ACC112 (cell line): ENCODE measurements around the gene RPS15A.
"Not testable (repeated sequence)": the region's sequence is repeated elsewhere in the genome, so short reads cannot be mapped to it uniquely, and the experiment has no call there.

Source experiments
- H2AFZ ChIP-seq: fragments of 200-600 bp; sonication (generic); one replicate; pipeline ENCODE4 v1.6.0; 2017; ENCODE audit warnings: antibody characterized with exemption, low read length; ENCODE audit not compliant: unreplicated experiment
- H3K27ac ChIP-seq: fragments of 200-600 bp; sonication (generic); 2 replicates; pipeline ENCODE4 v1.5.1; 2014; ENCODE audit warnings: low read depth, mild to moderate bottlenecking, antibody characterized with exemption, low read length, moderate library complexity
- H3K27me3 ChIP-seq: fragments of 200-600 bp; sonication (generic); 2 replicates; pipeline ENCODE4 v1.6.1; 2014; ENCODE audit warnings: mild to moderate bottlenecking, antibody characterized with exemption, low read length, moderate library complexity, mixed read lengths; ENCODE audit not compliant: insufficient read depth
- H3K36me3 ChIP-seq: fragments of 200-600 bp; sonication (generic); 2 replicates; pipeline ENCODE4 v1.6.1; 2016; ENCODE audit warnings: mild to moderate bottlenecking, antibody characterized with exemption, low read length, moderate library complexity, mixed read lengths; ENCODE audit not compliant: insufficient read depth
- H3K4me1 ChIP-seq: fragments of 200-600 bp; sonication (generic); one replicate; pipeline ENCODE4 v1.6.1; 2016; ENCODE audit warnings: low read length, mixed read lengths; ENCODE audit not compliant: insufficient read depth, unreplicated experiment, control insufficient read depth
- H3K4me3 ChIP-seq: fragments of 200-600 bp; sonication (generic); 2 replicates; pipeline ENCODE4 v1.5.1; 2014; ENCODE audit warnings: mild to moderate bottlenecking, low read depth, low read length
- H3K79me2 ChIP-seq: fragments of 200-600 bp; sonication (generic); one replicate; pipeline ENCODE4 v1.6.0; 2016; ENCODE audit warnings: low read length; ENCODE audit not compliant: control insufficient read depth, unreplicated experiment, insufficient read depth

RPS15A gene

GRCh38 chr16:18756639-18757038, 33.5 kb downstream of the RPS15A start:
- not testable (repeated sequence) for H3K4me3 ChIP-seq, H3K27ac ChIP-seq, H3K79me2 ChIP-seq, H3K36me3 ChIP-seq, H3K4me1 ChIP-seq, H2AFZ ChIP-seq, H3K27me3 ChIP-seq

DNA sequence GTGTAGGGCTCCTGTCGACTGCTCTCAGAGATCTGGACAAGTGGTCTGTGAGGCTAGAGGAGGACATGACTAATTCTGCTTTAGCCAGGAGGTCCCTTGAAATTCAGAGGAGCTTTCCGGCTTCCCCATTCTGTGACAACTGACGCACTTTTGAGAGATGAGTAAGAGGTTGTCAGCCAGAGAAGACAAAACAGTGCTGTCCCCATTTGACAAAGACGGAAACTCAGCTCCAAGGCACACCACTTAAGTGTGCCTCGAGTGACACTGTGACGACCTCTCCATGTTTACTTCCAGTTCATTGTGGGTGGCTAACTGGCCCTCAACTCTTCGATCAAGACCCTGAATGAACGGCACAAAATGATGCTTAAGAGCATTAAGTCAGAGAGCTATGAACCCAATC, 47.3 kb downstream of the RPS15A start:
- not testable (repeated sequence) for H3K27ac ChIP-seq, H3K4me3 ChIP-seq, H3K36me3 ChIP-seq, H3K4me1 ChIP-seq, H2AFZ ChIP-seq, H3K79me2 ChIP-seq, H3K27me3 ChIP-seq

DNA sequence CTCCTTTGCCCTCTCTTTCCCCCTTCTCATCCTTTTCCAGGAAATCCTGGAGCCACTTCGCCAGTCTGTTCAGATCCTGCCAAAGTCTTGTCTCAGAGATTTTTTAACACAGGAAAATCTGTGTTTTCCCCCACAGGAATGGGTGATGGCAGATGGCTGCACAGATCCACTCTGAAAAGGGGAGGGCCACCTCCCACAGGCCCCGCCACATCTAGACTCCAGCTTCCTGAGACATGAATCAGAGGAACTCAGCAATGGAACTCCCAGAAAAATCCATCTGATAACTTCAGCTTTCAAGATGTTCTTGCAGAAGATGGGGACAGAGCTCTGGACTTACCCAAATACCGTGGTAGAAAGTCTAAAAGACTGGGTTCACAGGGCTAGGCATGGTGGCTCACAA, 50.1 kb downstream of the RPS15A start:
- not testable (repeated sequence) for H2AFZ ChIP-seq, H3K4me1 ChIP-seq, H3K36me3 ChIP-seq, H3K4me3 ChIP-seq, H3K79me2 ChIP-seq, H3K27ac ChIP-seq, H3K27me3 ChIP-seq

- not testable (repeated sequence) for H3K4me3 ChIP-seq, H3K36me3 ChIP-seq, H3K79me2 ChIP-seq, H3K4me1 ChIP-seq, H3K27me3 ChIP-seq, H3K27ac ChIP-seq, H2AFZ ChIP-seq
Measured at GRCh38 chr16:18738768-18739167, 51.4 kb downstream of the RPS15A start.

- not testable (repeated sequence) for H3K27ac ChIP-seq, H2AFZ ChIP-seq, H3K27me3 ChIP-seq, H3K36me3 ChIP-seq, H3K4me1 ChIP-seq, H3K79me2 ChIP-seq, H3K4me3 ChIP-seq
Measured at GRCh38 chr16:18734279-18734678, 55.9 kb downstream of the RPS15A start.
